Stimulated activated CD4-positive, alpha-beta T cell treated with anti-CD3 and anti-CD28 coated beads, Interleukin-2, amount 100 ng/mL, for 4 hours (primary cell): ENCODE data around the gene PATL2.
"Not testable (repeated sequence)": the region's sequence is repeated elsewhere in the genome, so short reads cannot be mapped to it uniquely, and the experiment has no call there.

Source experiments
- DNase-seq: peaks from one replicate; pipeline ENCODE4 v3.0.0-alpha.2; 2020; ENCODE audit warnings: low read depth

The PATL2 gene

GRCh38 chr15:44711096-44711742, at the start of gene PATL2, which contains the start of gene B2M:
Gene PATL2 (minus strand): TSS chr15:44711323. CDS start chr15:44676490, 34,833 bp downstream.
Gene B2M (plus strand): TSS chr15:44711517. CDS start chr15:44711547, 30 bp downstream.
- peak; percentile 92 for DNase-seq

- DNase-seq = no peak
Measured at GRCh38 chr15:44753345-44753744, 42.2 kb upstream of the PATL2 start.

- DNase-seq = not testable (repeated sequence)
Measured at GRCh38 chr15:44743454-44743853, 32.3 kb upstream of the PATL2 start.

- not testable (repeated sequence) for DNase-seq
Measured at GRCh38 chr15:44739222-44739847, 28.2 kb upstream of the PATL2 start.

- no peak for DNase-seq
Measured at GRCh38 chr15:44738340-44738984, 27.3 kb upstream of the PATL2 start.

- no peak for DNase-seq
Measured at GRCh38 chr15:44736181-44736765, 25.1 kb upstream of the PATL2 start, which contains the start of gene TRIM69. Gene TRIM69 (plus strand): TSS chr15:44736528. CDS start chr15:44736705, 177 bp downstream.

- no peak for DNase-seq
Measured at GRCh38 chr15:44735482-44736180, 24.5 kb upstream of the PATL2 start.

GRCh38 chr15:44734839-44735481, 23.8 kb upstream of the PATL2 start:
- DNase-seq = no peak

- no peak for DNase-seq
Measured at GRCh38 chr15:44729408-44730127, 18.4 kb upstream of the PATL2 start.

- DNase-seq = peak; percentile 98
Measured at GRCh38 chr15:44728576-44729407, 17.7 kb upstream of the PATL2 start.

GRCh38 chr15:44728232-44728575, 17.1 kb upstream of the PATL2 start:
- DNase-seq = not testable (repeated sequence)

GRCh38 chr15:44727485-44728231, 16.5 kb upstream of the PATL2 start:
- no peak for DNase-seq

GRCh38 chr15:44726568-44727484, 15.7 kb upstream of the PATL2 start:
- DNase-seq = peak; percentile 73

GRCh38 chr15:44726136-44726535, 15.0 kb upstream of the PATL2 start:
- no peak for DNase-seq

GRCh38 chr15:44722011-44722410, 10.9 kb upstream of the PATL2 start:
- no peak for DNase-seq

GRCh38 chr15:44720460-44721176, 9.5 kb upstream of the PATL2 start:
- DNase-seq = no peak

GRCh38 chr15:44720000-44720435, 8.9 kb upstream of the PATL2 start:
- not testable (repeated sequence) for DNase-seq
